ENCODE results near the gene U2AF2. TPM values are rescaled to one million over a fixed set of nuclear protein-coding genes. Genes with fewer than 3 reads are reported as not detected.

Gene U2AF2
- total RNA-seq, 1 donor from 2014 or later, result 74.0 TPM

GRCh38 chr19:55663846-55664536 is 9.2 kb downstream of the U2AF2 start:
- Histone ChIP-seq H3K4me3 (no peak overlapping the region), H3K4me1 (peaks cover 33% of the 10 kb centered on the region), H3K27me3 (ENCODE audit: low read depth) (no peaks in the 10 kb centered on the region), H3K9me3 (replicated peaks) (no peaks in the 10 kb centered on the region), H3K27ac (replicated peaks) (no peak overlapping the region), H3K36me3 (peaks cover 92% of the 10 kb centered on the region)
- no peak for DNase-seq
- intact Hi-C loops (cut with micrococcal nuclease), result no loop called here
- no peak for TF ChIP-seq CTCF (IDR thresholded peaks at IDR 0.05; ENCODE audit: borderline replicate concordance)

DNA sequence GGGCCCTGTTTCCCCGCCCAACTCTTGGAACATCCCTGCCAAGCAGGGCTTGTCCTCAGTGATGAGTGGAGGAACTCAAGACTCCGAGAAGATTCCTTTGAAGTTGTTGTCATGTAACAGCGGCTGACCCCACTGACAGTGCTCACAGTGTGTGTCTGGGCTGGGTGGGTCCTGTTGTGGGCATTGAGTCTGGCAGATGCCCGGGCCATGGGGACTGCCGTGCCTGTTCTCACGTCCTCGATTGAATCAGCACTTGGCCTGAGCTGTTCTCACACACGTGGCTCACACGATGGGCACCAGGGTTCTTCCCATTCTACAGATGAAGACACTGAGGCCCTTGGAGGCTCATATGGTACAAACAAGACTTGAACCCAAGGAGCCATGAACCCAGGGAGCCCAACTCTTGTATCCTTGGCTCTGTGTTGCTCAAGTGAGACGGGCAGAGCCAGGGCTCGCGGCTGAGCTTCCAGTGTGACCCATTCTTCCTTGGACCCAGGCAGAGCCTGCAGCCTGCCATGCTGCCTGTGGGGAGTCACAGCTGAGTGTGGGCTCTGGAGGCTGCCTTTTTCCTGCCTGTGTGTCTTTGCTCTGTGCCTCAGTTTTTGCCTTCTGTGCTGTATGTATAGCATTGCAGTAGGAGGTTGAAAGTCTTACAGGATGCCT is 11.6 kb downstream of the U2AF2 start:
- Histone ChIP-seq H3K36me3 (peaks cover 90% of the 10 kb centered on the region), H3K27me3 (ENCODE audit: low read depth) (no peaks in the 10 kb centered on the region), H3K9me3 (replicated peaks) (no peaks in the 10 kb centered on the region), H3K4me1 (peaks cover 32% of the 10 kb centered on the region), H3K4me3 (no peak overlapping the region), H3K27ac (replicated peaks) (no peak overlapping the region)
- DNase-seq, result no peak
- TF ChIP-seq CTCF (IDR thresholded peaks at IDR 0.05; ENCODE audit: borderline replicate concordance), result no peak
- intact Hi-C loops (cut with micrococcal nuclease), result no loop called here

DNA sequence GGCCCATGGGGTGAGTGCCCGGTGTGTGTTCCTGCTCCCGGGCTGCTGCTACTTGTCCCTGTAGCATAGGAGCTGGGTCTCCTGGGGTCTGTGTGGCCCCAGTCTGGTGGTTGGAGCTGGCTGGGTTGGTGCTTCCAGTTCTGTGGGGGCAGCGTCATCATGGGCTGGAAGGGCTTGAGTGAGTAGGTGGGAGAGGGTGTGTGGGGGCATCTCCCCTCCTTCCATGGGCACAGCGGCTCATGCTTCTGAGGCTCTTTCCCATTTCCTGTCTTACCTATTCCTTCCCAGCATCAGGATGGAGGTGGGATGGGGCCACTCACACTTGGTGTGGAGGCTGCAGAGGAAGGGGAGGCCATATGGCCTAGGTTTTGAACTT is 12.2 kb downstream of the U2AF2 start:
- Histone ChIP-seq H3K36me3 (peaks cover 85% of the 10 kb centered on the region), H3K27me3 (ENCODE audit: low read depth) (no peaks in the 10 kb centered on the region), H3K9me3 (replicated peaks) (no peaks in the 10 kb centered on the region), H3K27ac (replicated peaks) (no peak overlapping the region), H3K4me3 (no peak overlapping the region), H3K4me1 (peaks cover 37% of the 10 kb centered on the region)
- DNase-seq, result no peak
- TF ChIP-seq CTCF (IDR thresholded peaks at IDR 0.05; ENCODE audit: borderline replicate concordance), result no peak
- intact Hi-C loops (cut with micrococcal nuclease), result no loop called here

- TF ChIP-seq CTCF (IDR thresholded peaks at IDR 0.05; ENCODE audit: borderline replicate concordance), result no peak
- Histone ChIP-seq H3K36me3 (peaks cover 84% of the 10 kb centered on the region), H3K27ac (replicated peaks) (no peak overlapping the region), H3K4me3 (no peak overlapping the region), H3K27me3 (ENCODE audit: low read depth) (no peaks in the 10 kb centered on the region), H3K4me1 (peaks cover 37% of the 10 kb centered on the region), H3K9me3 (replicated peaks) (no peaks in the 10 kb centered on the region)
- no peak for DNase-seq
- intact Hi-C loops (cut with micrococcal nuclease), result no loop called here
Observed at GRCh38 chr19:55667511-55667910, 12.7 kb downstream of the U2AF2 start.

DNA sequence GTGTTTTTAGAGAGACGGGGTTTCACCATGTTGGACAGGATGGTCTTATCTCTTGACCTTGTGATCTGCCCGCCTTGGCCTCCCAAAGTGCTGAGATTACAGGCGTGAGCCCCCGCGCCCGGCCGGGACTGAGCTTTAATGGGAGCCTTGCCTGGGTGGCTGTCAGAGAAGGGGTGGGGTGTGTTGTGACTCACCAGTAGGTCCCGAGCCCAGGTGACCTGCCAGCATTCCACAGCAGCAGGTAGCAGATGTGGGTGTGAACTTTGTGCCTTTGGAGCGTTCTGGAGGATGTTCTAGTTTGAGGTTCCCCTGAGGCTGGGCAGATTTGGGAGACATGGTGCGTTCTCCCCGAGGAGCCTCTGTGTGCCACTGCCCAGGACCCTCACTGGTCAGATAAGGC is 13.1 kb downstream of the U2AF2 start:
- DNase-seq, result no peak
- Histone ChIP-seq H3K36me3 (peaks cover 82% of the 10 kb centered on the region), H3K4me3 (no peak overlapping the region), H3K27me3 (ENCODE audit: low read depth) (no peaks in the 10 kb centered on the region), H3K4me1 (peaks cover 38% of the 10 kb centered on the region), H3K9me3 (replicated peaks) (no peaks in the 10 kb centered on the region), H3K27ac (replicated peaks) (no peak overlapping the region)
- no peak for TF ChIP-seq CTCF (IDR thresholded peaks at IDR 0.05; ENCODE audit: borderline replicate concordance)
- intact Hi-C loops (cut with micrococcal nuclease), result no loop called here

Data from left ventricle myocardium inferior (tissue), 1 donor.